Measurements from ENCODE around the gene MCM3AP.

- no peak for TF ChIP-seq EZH2 (optimal IDR thresholded peaks at IDR 0.05; ENCODE audit: low read depth, low read length)
- no peak for TF ChIP-seq CTCF (IDR thresholded peaks at IDR 0.05; ENCODE audit: low read length)
Observed at GRCh38 chr21:46322351-46323226, 37.2 kb upstream of the MCM3AP start.
